ENCODE measurements around the gene DOCK8.

Gene DOCK8

DNA sequence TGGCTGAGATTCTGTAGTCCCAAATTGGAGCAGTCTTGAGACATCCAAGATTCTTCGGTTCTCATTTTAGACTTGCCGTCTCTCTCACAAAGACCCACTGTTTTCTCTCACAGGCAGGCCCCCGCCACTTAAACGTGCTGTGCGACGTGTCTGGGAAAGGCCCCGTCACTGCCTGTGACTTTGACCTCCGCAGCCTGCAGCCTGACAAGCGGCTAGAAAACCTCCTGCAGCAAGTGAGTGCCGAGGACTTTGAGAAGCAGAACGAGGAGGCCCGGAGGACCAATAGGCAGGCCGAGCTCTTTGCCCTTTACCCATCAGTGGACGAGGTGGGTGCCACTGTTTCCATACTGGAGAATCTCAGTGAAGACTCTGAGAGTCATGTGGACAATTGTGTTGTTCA lies 97.2 kb downstream of the DOCK8 start:
- Histone ChIP-seq H3K9me3 (ENCODE audit: low read length) (no peaks in the 10 kb centered on the region), H3K36me3 (ENCODE audit: insufficient read depth, low read length) (no peaks in the 10 kb centered on the region), H3K9ac (ENCODE audit: low read length) (no peak overlapping the region), H3K9me2 (ENCODE audit: low read depth, low read length) (no peaks in the 10 kb centered on the region), H3K4me3 (ENCODE audit: low read depth, low read length, poor library complexity, severe bottlenecking) (no peak overlapping the region), H3F3A (ENCODE audit: insufficient read depth, low read length) (no peaks in the 10 kb centered on the region), H3K27ac (ENCODE audit: low read depth, low read length, poor library complexity, severe bottlenecking) (no peak overlapping the region), H3K4me1 (ENCODE audit: insufficient read depth, low read length, severe bottlenecking) (no peaks in the 10 kb centered on the region), H3K27me3 (ENCODE audit: insufficient read depth, low read length) (no peaks in the 10 kb centered on the region), H3K4me2 (ENCODE audit: low read length) (no peak overlapping the region), H4K20me1 (ENCODE audit: insufficient read depth, low read length) (no peaks in the 10 kb centered on the region), H3K79me2 (ENCODE audit: insufficient read depth, low read length) (no peaks in the 10 kb centered on the region), H2AFZ (ENCODE audit: low read length) (no peak overlapping the region)
- TF ChIP-seq EZH2 (IDR thresholded peaks at IDR 0.05; ENCODE audit: borderline replicate concordance, low read length), result no peak

- no peaks in the 10 kb centered on the region for H3K9me2 ChIP-seq (ENCODE audit: low read depth, low read length)
- no peak for TF ChIP-seq EZH2 (IDR thresholded peaks at IDR 0.05; ENCODE audit: borderline replicate concordance, low read length)
These were observed 98.1 kb downstream of the DOCK8 start for GRCh38 chr9:312596-313320.

DNA sequence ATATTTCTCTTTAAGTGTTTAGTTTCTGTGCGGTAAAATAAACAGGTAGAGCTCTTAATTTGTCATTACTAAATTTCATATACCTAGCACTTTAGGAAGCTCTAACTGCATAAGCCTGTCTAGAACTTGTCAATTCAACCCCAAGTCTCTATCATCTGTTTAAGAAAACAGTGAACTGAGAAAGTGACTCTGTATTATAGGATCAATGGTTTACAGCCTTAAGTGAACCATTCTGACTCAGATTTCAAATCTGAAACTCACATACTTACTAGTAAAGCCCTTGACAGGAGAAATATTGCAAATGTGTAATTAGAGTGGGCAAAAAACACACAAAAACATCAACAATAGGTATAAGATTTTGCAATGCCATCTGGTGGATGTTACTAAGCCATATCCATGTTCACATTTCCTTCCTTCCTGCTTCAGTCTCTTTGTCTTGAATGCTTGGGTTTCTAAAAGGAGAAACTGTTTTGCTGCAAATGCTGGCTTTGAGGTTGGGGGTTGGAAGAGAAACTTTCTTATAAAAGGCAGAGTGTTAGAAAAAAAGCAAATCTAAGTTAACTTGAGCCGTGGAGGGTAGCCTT lies 101.8 kb downstream of the DOCK8 start:
- no peaks in the 10 kb centered on the region for H4K20me1 ChIP-seq (ENCODE audit: insufficient read depth, low read length)
- no peaks in the 10 kb centered on the region for H3F3A ChIP-seq (ENCODE audit: insufficient read depth, low read length)
- no peak overlapping the region for H3K4me2 ChIP-seq (ENCODE audit: low read length)
- no peak overlapping the region for H3K9ac ChIP-seq (ENCODE audit: low read length)
- H3K9me3 ChIP-seq (ENCODE audit: low read length), result no peaks in the 10 kb centered on the region
- H3K36me3 ChIP-seq (ENCODE audit: insufficient read depth, low read length), result no peaks in the 10 kb centered on the region
- no peak overlapping the region for H2AFZ ChIP-seq (ENCODE audit: low read length)
- no peaks in the 10 kb centered on the region for H3K9me2 ChIP-seq (ENCODE audit: low read depth, low read length)
- no peaks in the 10 kb centered on the region for H3K79me2 ChIP-seq (ENCODE audit: insufficient read depth, low read length)
- no peak overlapping the region for H3K4me3 ChIP-seq (ENCODE audit: low read depth, low read length, poor library complexity, severe bottlenecking)
- H3K27ac ChIP-seq (ENCODE audit: low read depth, low read length, poor library complexity, severe bottlenecking), result no peak overlapping the region
- no peaks in the 10 kb centered on the region for H3K4me1 ChIP-seq (ENCODE audit: insufficient read depth, low read length, severe bottlenecking)
- TF ChIP-seq EZH2 (IDR thresholded peaks at IDR 0.05; ENCODE audit: borderline replicate concordance, low read length), result no peak
- TF ChIP-seq, protein P1, sequence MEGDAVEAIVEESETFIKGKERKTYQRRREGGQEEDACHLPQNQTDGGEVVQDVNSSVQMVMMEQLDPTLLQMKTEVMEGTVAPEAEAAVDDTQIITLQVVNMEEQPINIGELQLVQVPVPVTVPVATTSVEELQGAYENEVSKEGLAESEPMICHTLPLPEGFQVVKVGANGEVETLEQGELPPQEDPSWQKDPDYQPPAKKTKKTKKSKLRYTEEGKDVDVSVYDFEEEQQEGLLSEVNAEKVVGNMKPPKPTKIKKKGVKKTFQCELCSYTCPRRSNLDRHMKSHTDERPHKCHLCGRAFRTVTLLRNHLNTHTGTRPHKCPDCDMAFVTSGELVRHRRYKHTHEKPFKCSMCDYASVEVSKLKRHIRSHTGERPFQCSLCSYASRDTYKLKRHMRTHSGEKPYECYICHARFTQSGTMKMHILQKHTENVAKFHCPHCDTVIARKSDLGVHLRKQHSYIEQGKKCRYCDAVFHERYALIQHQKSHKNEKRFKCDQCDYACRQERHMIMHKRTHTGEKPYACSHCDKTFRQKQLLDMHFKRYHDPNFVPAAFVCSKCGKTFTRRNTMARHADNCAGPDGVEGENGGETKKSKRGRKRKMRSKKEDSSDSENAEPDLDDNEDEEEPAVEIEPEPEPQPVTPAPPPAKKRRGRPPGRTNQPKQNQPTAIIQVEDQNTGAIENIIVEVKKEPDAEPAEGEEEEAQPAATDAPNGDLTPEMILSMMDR (IDR thresholded peaks at IDR 0.05; ENCODE audit: low read length), result no peak
- H3K27me3 ChIP-seq (ENCODE audit: insufficient read depth, low read length), result no peaks in the 10 kb centered on the region

More at GRCh38 chr9:312596-313320, 98.1 kb downstream of the DOCK8 start:
- Histone ChIP-seq H3K79me2 (ENCODE audit: insufficient read depth, low read length) (no peaks in the 10 kb centered on the region), H3K27me3 (ENCODE audit: insufficient read depth, low read length) (no peaks in the 10 kb centered on the region), H3K9me3 (ENCODE audit: low read length) (no peaks in the 10 kb centered on the region), H3K4me1 (ENCODE audit: insufficient read depth, low read length, severe bottlenecking) (no peaks in the 10 kb centered on the region), H3F3A (ENCODE audit: insufficient read depth, low read length) (no peaks in the 10 kb centered on the region), H3K4me3 (ENCODE audit: low read depth, low read length, poor library complexity, severe bottlenecking) (no peak overlapping the region), H3K4me2 (ENCODE audit: low read length) (no peak overlapping the region), H3K36me3 (ENCODE audit: insufficient read depth, low read length) (no peaks in the 10 kb centered on the region), H3K9ac (ENCODE audit: low read length) (no peak overlapping the region), H4K20me1 (ENCODE audit: insufficient read depth, low read length) (no peaks in the 10 kb centered on the region), H2AFZ (ENCODE audit: low read length) (no peak overlapping the region), H3K27ac (ENCODE audit: low read depth, low read length, poor library complexity, severe bottlenecking) (no peak overlapping the region)

DNA sequence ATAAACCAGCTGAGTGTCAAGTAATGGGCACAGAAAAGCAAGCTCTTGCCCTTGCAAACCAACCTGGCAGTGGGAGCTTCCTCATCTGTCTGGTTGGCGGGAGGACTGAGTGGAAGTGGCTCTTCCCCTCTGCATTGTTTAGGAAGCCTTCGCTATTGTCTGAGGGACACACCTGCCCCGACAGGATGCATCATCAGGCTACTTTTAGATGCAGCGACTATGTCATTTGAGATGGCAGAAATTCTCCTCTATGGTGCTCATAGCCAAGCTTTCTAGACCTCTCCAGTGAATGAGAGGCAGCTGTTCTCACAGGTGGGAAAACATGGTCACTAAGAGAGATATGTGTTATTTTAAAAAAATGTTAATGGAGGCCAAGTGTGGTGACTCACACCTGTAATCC lies 104.0 kb downstream of the DOCK8 start:
- H3K9ac ChIP-seq (ENCODE audit: low read length), result no peak overlapping the region
- H3K27me3 ChIP-seq (ENCODE audit: insufficient read depth, low read length), result no peaks in the 10 kb centered on the region
- no peaks in the 10 kb centered on the region for H4K20me1 ChIP-seq (ENCODE audit: insufficient read depth, low read length)
- H3K27ac ChIP-seq (ENCODE audit: low read depth, low read length, poor library complexity, severe bottlenecking), result no peak overlapping the region
- no peaks in the 10 kb centered on the region for H3K4me1 ChIP-seq (ENCODE audit: insufficient read depth, low read length, severe bottlenecking)
- no peaks in the 10 kb centered on the region for H3F3A ChIP-seq (ENCODE audit: insufficient read depth, low read length)
- H3K36me3 ChIP-seq (ENCODE audit: insufficient read depth, low read length), result no peaks in the 10 kb centered on the region
- no peak overlapping the region for H2AFZ ChIP-seq (ENCODE audit: low read length)
- no peaks in the 10 kb centered on the region for H3K9me2 ChIP-seq (ENCODE audit: low read depth, low read length)
- H3K79me2 ChIP-seq (ENCODE audit: insufficient read depth, low read length), result no peaks in the 10 kb centered on the region
- H3K4me3 ChIP-seq (ENCODE audit: low read depth, low read length, poor library complexity, severe bottlenecking), result no peak overlapping the region
- no peak overlapping the region for H3K4me2 ChIP-seq (ENCODE audit: low read length)
- H3K9me3 ChIP-seq (ENCODE audit: low read length), result no peaks in the 10 kb centered on the region
- TF ChIP-seq EZH2 (IDR thresholded peaks at IDR 0.05; ENCODE audit: borderline replicate concordance, low read length), result no peak
- TF ChIP-seq, protein P1 (IDR thresholded peaks at IDR 0.05; ENCODE audit: low read length), result no peak

Measured in OCI-LY1 (cell line).